CD14-positive monocyte (primary cell): ENCODE measurements around the gene RGL1. TPM values are rescaled to one million over a fixed set of nuclear protein-coding genes. Genes with fewer than 3 reads are reported as not detected.

Source experiments
- DNase-seq, 3 donors: peaks; one replicate each; pipeline ENCODE4 v3.0.0-alpha.2; 2011 to 2022
- H2AFZ ChIP-seq: 2 replicates; pipeline ENCODE4 v1.6.0; 2012; ENCODE audit warnings: mild to moderate bottlenecking, low read depth, low read length, inconsistent platforms; ENCODE audit not compliant: insufficient read depth, poor library complexity, severe bottlenecking
- H3K27ac ChIP-seq, 2 donors: 1 replicate in 1 of 2; 2 replicates in 1 of 2; pipeline ENCODE4 v1.5.1; 2012 to 2013; ENCODE audit warnings: low read length in 2 of 2, control low read depth in 1 of 2, inconsistent platforms in 1 of 2, low read depth in 1 of 2, mild to moderate bottlenecking in 1 of 2
- H3K27me3 ChIP-seq, 2 donors: one replicate each; pipeline versions ENCODE4 v1.6.0 to v1.6.1; 2011 to 2013; ENCODE audit warnings: low read length in 2 of 2; ENCODE audit not compliant: control insufficient read depth in 2 of 2, insufficient read depth in 2 of 2
- H3K36me3 ChIP-seq, 2 donors: replicated peaks in 1 of 2; 1 replicate in 1 of 2; 2 replicates in 1 of 2; pipeline versions ENCODE4 v1.5.1 to v1.6.1; 2012 to 2013; ENCODE audit warnings: low read length in 2 of 2, control low read depth in 1 of 2, inconsistent platforms in 1 of 2, mild to moderate bottlenecking in 1 of 2; ENCODE audit not compliant: insufficient read depth in 2 of 2, control insufficient read depth in 1 of 2
- H3K4me1 ChIP-seq, 2 donors: 1 replicate in 1 of 2; 2 replicates in 1 of 2; pipeline versions ENCODE4 v1.5.1 to v1.6.1; 2012 to 2013; ENCODE audit warnings: low read length in 2 of 2, control low read depth in 1 of 2, inconsistent platforms in 1 of 2, mild to moderate bottlenecking in 1 of 2, moderate library complexity in 1 of 2; ENCODE audit not compliant: insufficient read depth in 2 of 2, control insufficient read depth in 1 of 2
- H3K4me2 ChIP-seq: replicated peaks from 2 replicates; pipeline ENCODE3; 2012; ENCODE audit warnings: low read length, moderate library complexity, mild to moderate bottlenecking; ENCODE audit not compliant: poor library complexity, severe bottlenecking; ENCODE audit errors: extremely low read depth
- H3K4me3 ChIP-seq, 3 experiments: fragments of 200-600 bp in 1 of 3; sonication (generic) in 1 of 3; replicated peaks in 1 of 3; 1 replicate in 2 of 3; 2 replicates in 1 of 3; pipeline ENCODE4 v1.5.1; 2011 to 2013; ENCODE audit warnings: low read length in 3 of 3, mild to moderate bottlenecking in 3 of 3, control low read depth in 2 of 3, low read depth in 2 of 3, inconsistent platforms in 1 of 3, moderate library complexity in 1 of 3
- H3K79me2 ChIP-seq: 2 replicates; pipeline ENCODE4 v1.6.0; 2012; ENCODE audit warnings: mild to moderate bottlenecking, control low read depth, inconsistent platforms, low read length, moderate library complexity; ENCODE audit not compliant: insufficient read depth
- H3K9ac ChIP-seq: 2 replicates; pipeline ENCODE4 v1.6.0; 2017; ENCODE audit warnings: low read length, mild to moderate bottlenecking; ENCODE audit not compliant: insufficient read depth, poor library complexity, severe bottlenecking
- H3K9me3 ChIP-seq, 2 donors: replicated peaks in 1 of 2; 1 replicate in 1 of 2; 2 replicates in 1 of 2; pipeline versions ENCODE4 v1.5.1 to v1.6.1; 2012 to 2013; ENCODE audit warnings: low read length in 2 of 2, control low read depth in 1 of 2; ENCODE audit not compliant: control insufficient read depth in 1 of 2, insufficient read depth in 1 of 2
- H4K20me1 ChIP-seq: 2 replicates; pipeline ENCODE4 v1.6.0; 2012; ENCODE audit warnings: mild to moderate bottlenecking, low read length, control low read depth, moderate library complexity; ENCODE audit not compliant: insufficient read depth
- H3K27ac Mint-ChIP-seq, 7 donors: one replicate each; pipeline ENCODE4 v1.8.0; 2020; ENCODE audit warnings: mild to moderate bottlenecking in 7 of 7, mixed read lengths in 7 of 7, moderate library complexity in 6 of 7, inconsistent platforms in 2 of 7
- H3K27me3 Mint-ChIP-seq, 3 donors: one replicate each; pipeline ENCODE4 v1.8.0; 2021 to 2022; ENCODE audit warnings: low read depth in 3 of 3, mild to moderate bottlenecking in 3 of 3, mixed read lengths in 3 of 3, moderate library complexity in 3 of 3, inconsistent platforms in 1 of 3
- H3K36me3 Mint-ChIP-seq, 2 donors: one replicate each; pipeline ENCODE4 v1.8.0; 2020; ENCODE audit warnings: mixed read lengths in 2 of 2, inconsistent platforms in 1 of 2, mild to moderate bottlenecking in 1 of 2
- H3K4me1 Mint-ChIP-seq: one replicate; pipeline ENCODE4 v1.8.0; 2020; ENCODE audit warnings: mild to moderate bottlenecking, mixed read lengths
- H3K4me3 Mint-ChIP-seq, 2 donors: one replicate each; pipeline ENCODE4 v1.8.0; 2020; ENCODE audit warnings: mild to moderate bottlenecking in 2 of 2, mixed read lengths in 2 of 2, moderate library complexity in 1 of 2
- H3K9me3 Mint-ChIP-seq, 7 donors: one replicate each; pipeline ENCODE4 v1.8.0; 2020 to 2022; ENCODE audit warnings: mixed read lengths in 7 of 7, mild to moderate bottlenecking in 6 of 7, moderate library complexity in 6 of 7, inconsistent platforms in 2 of 7
- WGBS: methylation state at CpG from one replicate; pipeline ENCODE4 v1.1.5; 2013; ENCODE audit warnings: missing lambda C conversion rate; ENCODE audit not compliant: insufficient coverage; 5-methylcytosine and 5-hydroxymethylcytosine counted together
- intact Hi-C, 2 donors: fragments of 100-400 bp; cut with micrococcal nuclease; formaldehyde crosslinking; loops; one replicate each; pipeline versions ENCODE4 v1.15.0 to v1.15.1; 2023
- polyA plus RNA-seq, 3 donors: library from polyadenylated mRNA; depleted of rRNA in 1 of 3; unstranded in 2 of 3; stranded (reverse) in 1 of 3; fragments of 300-500 nt in 2 of 3; fragments of >200 nt in 1 of 3; fragmentation: Illumina TruSeq in 2 of 3; gene quantifications; 1 replicate in 2 of 3; 2 replicates in 1 of 3; pipeline ENCODE4 v1.2.3, GENCODE V29; 2012 to 2021
- TF ChIP-seq, protein P1 (sequence below): fragments of 200-600 bp; IDR thresholded peaks from one replicate; pipeline ENCODE4 v1.8.0; 2022; ENCODE audit warnings: antibody characterized with exemption, mild to moderate bottlenecking

The RGL1 gene
- polyA plus RNA-seq, 3 donors, result 1.2 to 3.3 (median 2.0) TPM

- TF ChIP-seq, protein P1, sequence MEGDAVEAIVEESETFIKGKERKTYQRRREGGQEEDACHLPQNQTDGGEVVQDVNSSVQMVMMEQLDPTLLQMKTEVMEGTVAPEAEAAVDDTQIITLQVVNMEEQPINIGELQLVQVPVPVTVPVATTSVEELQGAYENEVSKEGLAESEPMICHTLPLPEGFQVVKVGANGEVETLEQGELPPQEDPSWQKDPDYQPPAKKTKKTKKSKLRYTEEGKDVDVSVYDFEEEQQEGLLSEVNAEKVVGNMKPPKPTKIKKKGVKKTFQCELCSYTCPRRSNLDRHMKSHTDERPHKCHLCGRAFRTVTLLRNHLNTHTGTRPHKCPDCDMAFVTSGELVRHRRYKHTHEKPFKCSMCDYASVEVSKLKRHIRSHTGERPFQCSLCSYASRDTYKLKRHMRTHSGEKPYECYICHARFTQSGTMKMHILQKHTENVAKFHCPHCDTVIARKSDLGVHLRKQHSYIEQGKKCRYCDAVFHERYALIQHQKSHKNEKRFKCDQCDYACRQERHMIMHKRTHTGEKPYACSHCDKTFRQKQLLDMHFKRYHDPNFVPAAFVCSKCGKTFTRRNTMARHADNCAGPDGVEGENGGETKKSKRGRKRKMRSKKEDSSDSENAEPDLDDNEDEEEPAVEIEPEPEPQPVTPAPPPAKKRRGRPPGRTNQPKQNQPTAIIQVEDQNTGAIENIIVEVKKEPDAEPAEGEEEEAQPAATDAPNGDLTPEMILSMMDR, result no peak
- Mint-ChIP-seq H3K27me3 (peaks cover 0 to 6% (median 4%) of the 10 kb centered on the region in 3 donors), H3K4me3 (no peak overlapping the region), H3K9me3 (peaks cover 42 to 65% (median 55%) of the 10 kb centered on the region in 7 donors), H3K27ac (no peak overlapping the region), H3K36me3 (no peaks in the 10 kb centered on the region), H3K4me1 (peaks cover 7% of the 10 kb centered on the region)
- Histone ChIP-seq H3K27ac (no peak overlapping the region), H3K4me3 (no peak overlapping the region), H3K79me2 (no peaks in the 10 kb centered on the region), H2AFZ (no peak overlapping the region), H3K4me1 (no peaks in the 10 kb centered on the region), H4K20me1 (no peaks in the 10 kb centered on the region), H3K27me3 (no peaks in the 10 kb centered on the region), H3K36me3 (peaks cover 0 to 5% of the 10 kb centered on the region in 2 donors), H3K9me3 (peaks cover 41 to 44% of the 10 kb centered on the region in 2 donors), H3K9ac (no peak overlapping the region), H3K4me2 (no peak overlapping the region)
- intact Hi-C loops, result no loop called here
- WGBS, result 100% methylated on average over 1 of the region's 3 CpGs
- DNase-seq, result no peak
These were observed 30.0 kb upstream of the RGL1 start for GRCh38 chr1:183774938-183775337.

- Histone ChIP-seq H2AFZ (no peak overlapping the region), H4K20me1 (no peaks in the 10 kb centered on the region), H3K4me3 (no peak overlapping the region), H3K4me1 (no peaks in the 10 kb centered on the region), H3K4me2 (no peak overlapping the region), H3K27me3 (no peaks in the 10 kb centered on the region), H3K79me2 (no peaks in the 10 kb centered on the region), H3K27ac (no peak overlapping the region), H3K9me3 (peaks cover 23 to 28% of the 10 kb centered on the region in 2 donors), H3K9ac (no peak overlapping the region), H3K36me3 (no peaks in the 10 kb centered on the region)
- TF ChIP-seq, protein P1, result no peak
- no peak for DNase-seq
- Mint-ChIP-seq H3K27me3 (peaks cover 0 to 4% (median 4%) of the 10 kb centered on the region in 3 donors), H3K4me3 (no peak overlapping the region), H3K9me3 (peaks cover 30 to 47% (median 37%) of the 10 kb centered on the region in 7 donors), H3K36me3 (no peaks in the 10 kb centered on the region), H3K4me1 (no peaks in the 10 kb centered on the region), H3K27ac (no peak overlapping the region)
- no CpG with 5 or more reads among the region's 3 CpGs for WGBS
- intact Hi-C loops, result no loop called here
These were observed 28.2 kb upstream of the RGL1 start for GRCh38 chr1:183776731-183777130.
